Activated CD4-positive, alpha-beta memory T cell treated with anti-CD3 and anti-CD28 coated beads, Interleukin-2, amount 10 ng/mL, durations not matched to agents 7 days and 5 days (primary cell): ENCODE results near the gene GRK4. TPM values are rescaled to one million over a fixed set of nuclear protein-coding genes. Genes with fewer than 3 reads are reported as not detected.
"Not testable (repeated sequence)": the region's sequence is repeated elsewhere in the genome, so short reads cannot be mapped to it uniquely, and the experiment has no call there.

Source experiments
- CTCF ChIA-PET: fragments of 350-600 bp; sonication (Branson Sonifier 250); formaldehyde crosslinking; loops from one replicate; lab custom pipeline; 2021; ENCODE audit warnings: antibody characterized with exemption, inconsistent platforms; lab: Charles Lee
- POLR2A ChIA-PET: fragments of 350-600 bp; sonication (Branson Sonifier 250); formaldehyde crosslinking; loops from one replicate; lab custom pipeline; 2021; ENCODE audit warnings: antibody characterized with exemption; lab: Charles Lee
- DNase-seq: peaks from one replicate; pipeline ENCODE4 v3.0.0-alpha.2; 2020
- H3K27ac Mint-ChIP-seq: one replicate; pipeline ENCODE4 v1.8.0; 2021; ENCODE audit warnings: mild to moderate bottlenecking, mixed read lengths
- H3K27me3 Mint-ChIP-seq: one replicate; pipeline ENCODE4 v1.8.0; 2021; ENCODE audit warnings: mixed read lengths
- H3K36me3 Mint-ChIP-seq: one replicate; pipeline ENCODE4 v1.8.0; 2021; ENCODE audit warnings: low read depth, mixed read lengths
- H3K4me1 Mint-ChIP-seq: one replicate; pipeline ENCODE4 v1.8.0; 2021; ENCODE audit warnings: mixed read lengths
- H3K4me3 Mint-ChIP-seq: one replicate; pipeline ENCODE4 v1.8.0; 2021; ENCODE audit warnings: mild to moderate bottlenecking, mixed read lengths
- H3K9me3 Mint-ChIP-seq: one replicate; pipeline ENCODE4 v1.8.0; 2021; ENCODE audit warnings: mixed read lengths
- total RNA-seq, 2 experiments: library from RNA; stranded (reverse); gene quantifications; one replicate each; pipeline ENCODE4 v1.2.3, GENCODE V29; 2021

The GRK4 gene
- total RNA-seq, 2 experiments from 2014 or later, result 3.1 to 3.6 TPM

- Mint-ChIP-seq H3K27ac (peak overlapping the region; percentile 68), H3K36me3 (peaks cover 81% of the 10 kb centered on the region), H3K27me3 (no peaks in the 10 kb centered on the region), H3K4me3 (no peak overlapping the region), H3K4me1 (peaks cover 67% of the 10 kb centered on the region), H3K9me3 (no peaks in the 10 kb centered on the region)
- POLR2A ChIA-PET, result interaction anchor here (5.7 kb wide), 1 partner anchor 14 kb away, joined by 95 read pairs; no protein-coding TSS in a partner anchor
- CTCF ChIA-PET, result interaction anchor here (5.3 kb wide), 1 partner anchor 14 kb away, joined by 64 read pairs; no protein-coding TSS in a partner anchor
- DNase-seq, result no peak
Measured at GRCh38 chr4:2939383-2940243, 23.8 kb upstream of the GRK4 start.

DNA sequence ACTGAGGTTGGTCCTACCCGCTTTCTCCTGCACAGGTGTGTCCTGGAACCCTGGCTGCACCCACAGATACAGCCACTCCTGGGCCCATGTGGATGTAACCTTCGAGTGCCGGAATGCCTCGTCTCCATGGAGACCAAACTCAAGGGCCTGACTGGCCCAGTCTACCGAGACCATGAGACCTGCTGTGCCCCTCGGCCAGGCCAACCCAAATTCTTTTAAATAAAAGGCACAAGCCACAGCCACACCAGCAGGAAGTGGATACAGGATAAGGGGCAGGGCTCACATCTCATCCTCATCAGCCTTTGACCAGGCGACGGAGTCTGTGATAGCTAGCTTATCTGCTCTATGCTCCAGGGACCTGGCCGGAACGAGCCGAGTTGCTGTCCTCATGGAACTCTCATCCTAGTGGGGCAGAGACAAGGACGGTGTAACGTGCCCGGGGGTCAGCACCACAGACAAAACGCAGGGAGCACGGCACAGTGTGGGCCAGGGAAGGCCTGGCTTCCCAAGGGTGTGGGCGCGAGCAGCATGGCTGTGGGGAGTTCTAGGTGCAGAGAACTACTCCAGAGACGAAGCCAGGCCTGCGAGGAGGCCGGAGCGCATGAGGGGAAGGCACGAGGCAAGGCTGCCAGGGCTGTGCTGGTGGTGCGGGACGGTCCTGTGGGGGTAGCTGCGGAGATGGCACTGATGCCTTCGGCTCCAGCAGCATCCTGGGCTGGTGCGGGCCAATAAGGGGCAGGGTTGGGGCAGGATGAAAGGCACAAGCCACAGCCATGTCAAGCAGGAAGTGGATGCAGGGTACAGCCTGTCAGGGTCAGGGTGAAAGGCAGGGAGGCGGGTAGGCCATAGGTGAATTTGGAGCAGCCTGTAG lies 22.9 kb upstream of the GRK4 start:
- CTCF ChIA-PET, result no interaction called here
- peaks cover 65% of the 10 kb centered on the region for H3K4me1 Mint-ChIP-seq
- peaks cover 88% of the 10 kb centered on the region for H3K36me3 Mint-ChIP-seq
- no peaks in the 10 kb centered on the region for H3K9me3 Mint-ChIP-seq
- peak; percentile 17 for DNase-seq
- H3K27me3 Mint-ChIP-seq, result no peaks in the 10 kb centered on the region
- no peak overlapping the region for H3K4me3 Mint-ChIP-seq
- POLR2A ChIA-PET, result interaction anchor here (0.6 to 0.8 kb wide), 2 partner anchors 13 to 20 kb away, joined by 3 to 4 read pairs; no protein-coding TSS in a partner anchor
- no peak overlapping the region for H3K27ac Mint-ChIP-seq

GRCh38 chr4:2941138-2942036 lies 22.0 kb upstream of the GRK4 start:
- peak overlapping the region; percentile 82 for H3K27ac Mint-ChIP-seq
- peaks cover 56% of the 10 kb centered on the region for H3K4me1 Mint-ChIP-seq
- H3K4me3 Mint-ChIP-seq, result no peak overlapping the region
- POLR2A ChIA-PET, result interaction anchor here (0.6 to 0.8 kb wide), 2 partner anchors 13 to 19 kb away, joined by 3 to 4 read pairs; no protein-coding TSS in a partner anchor
- CTCF ChIA-PET, result no interaction called here
- H3K9me3 Mint-ChIP-seq, result no peaks in the 10 kb centered on the region
- peaks cover 87% of the 10 kb centered on the region for H3K36me3 Mint-ChIP-seq
- DNase-seq, result peak; percentile 15
- no peaks in the 10 kb centered on the region for H3K27me3 Mint-ChIP-seq

DNA sequence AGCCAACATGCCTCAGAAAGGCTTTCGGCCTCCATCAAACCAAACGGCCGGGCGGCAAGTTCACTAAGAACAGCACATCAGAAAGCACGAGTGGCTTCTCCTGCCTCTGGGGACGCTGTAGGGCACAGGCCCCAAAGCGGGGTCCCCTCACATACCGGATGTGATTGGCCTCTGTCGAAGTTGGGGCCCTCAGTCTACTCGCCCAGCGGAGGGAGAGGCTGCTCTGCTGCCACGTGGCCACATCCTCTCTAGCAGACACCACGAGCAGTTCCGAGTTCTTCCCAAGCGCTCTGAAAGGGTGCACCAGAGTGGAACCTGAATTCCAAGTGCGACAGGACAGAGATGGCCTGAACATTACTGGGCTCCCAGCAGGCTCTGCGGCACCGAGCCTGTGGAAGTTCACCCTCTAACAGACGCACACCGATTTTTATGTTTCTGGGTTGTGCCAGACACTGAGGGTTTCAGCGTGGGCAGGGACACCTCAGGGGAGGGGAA lies 21.3 kb upstream of the GRK4 start:
- ChIA-PET CTCF (no interaction called here), POLR2A (no interaction called here)
- Mint-ChIP-seq H3K27me3 (no peaks in the 10 kb centered on the region), H3K4me1 (peaks cover 49% of the 10 kb centered on the region), H3K36me3 (peaks cover 86% of the 10 kb centered on the region), H3K9me3 (no peaks in the 10 kb centered on the region), H3K27ac (peak overlapping the region; percentile 82), H3K4me3 (no peak overlapping the region)
- DNase-seq, result peak; percentile 22

GRCh38 chr4:2942532-2943363 lies 20.6 kb upstream of the GRK4 start:
- peaks cover 86% of the 10 kb centered on the region for H3K36me3 Mint-ChIP-seq
- peak overlapping the region; percentile 82 for H3K27ac Mint-ChIP-seq
- H3K4me1 Mint-ChIP-seq, result peaks cover 43% of the 10 kb centered on the region

DNA sequence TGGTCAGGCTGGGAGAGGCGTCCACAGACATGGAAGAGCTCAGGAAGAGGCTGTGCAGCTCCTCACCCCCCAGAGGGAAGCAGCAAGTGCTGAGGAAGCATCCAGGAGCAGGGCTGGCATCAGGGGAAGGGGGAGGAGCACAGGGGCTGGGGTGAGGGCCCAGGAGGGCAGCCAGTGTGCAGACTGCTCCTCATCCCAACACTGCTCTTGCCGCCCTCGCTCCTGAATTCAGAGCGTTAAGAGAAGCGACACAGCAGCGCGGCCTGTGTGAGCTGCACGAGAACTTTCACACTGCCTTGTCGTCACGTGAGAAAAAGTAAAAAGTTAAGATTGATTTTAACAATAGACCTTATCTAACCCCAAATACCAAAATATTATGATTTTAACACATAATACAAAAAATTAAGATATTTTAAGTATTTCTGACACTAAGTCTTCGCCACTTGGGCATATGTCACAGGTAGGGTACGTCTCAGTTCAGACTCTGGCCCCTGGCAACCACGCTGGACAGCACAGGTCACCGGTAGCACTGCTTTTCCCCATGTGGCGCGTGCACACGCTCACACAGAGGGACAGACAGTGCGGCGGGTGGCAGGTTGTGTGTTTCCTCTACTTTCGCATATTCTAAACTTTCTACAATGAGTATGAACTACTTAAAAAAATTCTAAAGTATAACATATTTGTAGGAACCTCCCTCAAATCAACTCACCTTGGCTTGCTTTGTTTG lies 19.8 kb upstream of the GRK4 start:
- POLR2A ChIA-PET, result interaction anchor here (1.2 to 3.4 kb wide), 4 partner anchors 8 to 37 kb away, joined by 3 to 25 read pairs (median 14); no protein-coding TSS in a partner anchor
- H3K4me1 Mint-ChIP-seq, result peaks cover 38% of the 10 kb centered on the region
- DNase-seq, result no peak

More at GRCh38 chr4:2942532-2943363, 20.6 kb upstream of the GRK4 start:
- peak; percentile 48 for DNase-seq
- H3K9me3 Mint-ChIP-seq, result no peaks in the 10 kb centered on the region
- ChIA-PET POLR2A (interaction anchor here (1.2 to 3.4 kb wide), 3 partner anchors 7 to 38 kb away, joined by 3 to 25 read pairs (median 23); no protein-coding TSS in a partner anchor), CTCF (no interaction called here)
- H3K4me3 Mint-ChIP-seq, result peak overlapping the region; percentile 36
- no peaks in the 10 kb centered on the region for H3K27me3 Mint-ChIP-seq

DNA sequence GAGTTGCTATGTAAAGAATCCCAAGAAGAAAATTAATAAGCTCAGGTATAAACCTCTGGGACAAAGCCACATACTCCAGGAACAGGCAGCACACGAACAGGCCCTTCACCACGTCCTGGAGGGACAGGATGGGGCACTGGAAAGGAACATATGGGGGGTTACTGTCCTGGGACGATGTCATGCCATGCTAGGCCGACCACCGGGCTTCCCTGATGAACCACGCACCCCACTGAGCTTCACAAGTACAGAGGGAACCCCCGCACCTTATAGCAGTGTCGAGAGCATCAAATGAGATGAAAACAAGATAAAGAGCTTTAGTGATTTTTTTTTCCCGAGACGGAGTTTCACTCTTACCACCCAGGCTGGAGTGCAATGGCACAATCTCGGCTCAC lies 19.3 kb upstream of the GRK4 start:
- DNase-seq, result no peak
- Mint-ChIP-seq H3K4me3 (no peak overlapping the region), H3K4me1 (peaks cover 34% of the 10 kb centered on the region), H3K27ac (no peak overlapping the region), H3K36me3 (peaks cover 87% of the 10 kb centered on the region), H3K27me3 (no peaks in the 10 kb centered on the region), H3K9me3 (no peaks in the 10 kb centered on the region)
- ChIA-PET CTCF (interaction anchor here (1.1 to 3.1 kb wide), 3 partner anchors 10 to 181 kb away, joined by 3 to 12 read pairs (median 9); no protein-coding TSS in a partner anchor), POLR2A (interaction anchor here (1.2 to 3.4 kb wide), 6 partner anchors 9 to 36 kb away, joined by 3 to 25 read pairs (median 6); partner anchors contain the start of genes GRK4 and NOP14)

More for the DNA sequence above, 19.8 kb upstream of the GRK4 start:
- H3K27ac Mint-ChIP-seq, result peak overlapping the region; percentile 82
- no peaks in the 10 kb centered on the region for H3K9me3 Mint-ChIP-seq
- H3K27me3 Mint-ChIP-seq, result no peaks in the 10 kb centered on the region
- H3K4me3 Mint-ChIP-seq, result no peak overlapping the region
- CTCF ChIA-PET, result interaction anchor here (1.1 to 3.1 kb wide), 3 partner anchors 10 to 181 kb away, joined by 3 to 12 read pairs (median 9); no protein-coding TSS in a partner anchor
- peaks cover 87% of the 10 kb centered on the region for H3K36me3 Mint-ChIP-seq

DNA sequence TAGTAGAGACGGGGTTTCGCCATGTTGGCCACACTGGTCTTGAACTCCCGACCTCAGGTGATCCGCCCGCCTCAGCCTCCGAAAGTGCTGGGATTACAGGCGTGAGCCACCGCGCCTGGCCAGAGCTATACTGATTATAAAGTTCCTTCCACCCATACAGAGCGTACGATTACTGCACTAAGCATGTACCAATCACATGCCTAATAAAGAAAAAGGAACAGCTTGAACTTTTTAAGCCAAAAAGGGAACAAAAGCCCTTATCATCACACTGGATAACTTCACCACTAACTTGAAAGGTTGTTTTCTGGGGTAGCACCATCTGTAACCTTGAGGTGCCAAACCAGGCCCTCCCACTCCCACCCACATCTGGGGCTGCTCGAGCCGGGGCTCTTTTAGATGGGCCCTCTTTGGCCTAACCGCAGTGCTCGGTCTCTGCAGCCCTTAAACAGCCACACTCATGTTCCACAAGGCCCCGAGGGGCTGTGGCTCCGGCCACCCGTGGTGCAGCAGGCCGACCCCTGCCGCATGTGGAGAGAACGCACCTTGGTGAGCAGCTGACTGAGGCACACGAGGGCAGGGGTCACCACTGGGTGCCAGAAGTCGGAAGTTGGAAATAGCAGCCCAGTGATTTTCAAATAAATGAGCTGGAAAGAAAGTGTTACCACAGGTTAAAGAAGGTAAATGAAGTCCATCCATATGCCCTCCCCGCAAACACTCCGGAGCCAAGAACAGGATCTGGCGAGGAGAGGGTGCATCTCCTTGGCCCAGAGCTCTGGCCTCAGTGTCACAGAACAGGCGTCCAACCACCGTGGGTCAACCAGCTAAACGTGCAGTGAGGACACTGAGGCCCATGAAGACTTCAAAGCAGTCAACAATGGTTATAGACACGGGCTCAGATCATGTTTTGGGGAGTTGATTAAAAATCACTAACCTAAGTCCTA lies 18.5 kb upstream of the GRK4 start:
- ChIA-PET POLR2A (interaction anchor here (1.3 to 3.4 kb wide), 5 partner anchors 9 to 19 kb away, joined by 3 to 25 read pairs (median 6); partner anchors contain the start of genes GRK4 and NOP14), CTCF (interaction anchor here (1.1 to 3.1 kb wide), 3 partner anchors 9 to 182 kb away, joined by 3 to 12 read pairs (median 9); no protein-coding TSS in a partner anchor)
- H3K27me3 Mint-ChIP-seq, result no peaks in the 10 kb centered on the region
- peaks cover 28% of the 10 kb centered on the region for H3K4me1 Mint-ChIP-seq
- no peak overlapping the region for H3K4me3 Mint-ChIP-seq
- H3K36me3 Mint-ChIP-seq, result peaks cover 85% of the 10 kb centered on the region
- H3K27ac Mint-ChIP-seq, result peak overlapping the region; percentile 40
- DNase-seq, result no peak
- H3K9me3 Mint-ChIP-seq, result no peaks in the 10 kb centered on the region

GRCh38 chr4:2945619-2946604 lies 17.5 kb upstream of the GRK4 start:
- ChIA-PET POLR2A (interaction anchor here (1.3 to 4.6 kb wide), 5 partner anchors 8 to 18 kb away, joined by 3 to 41 read pairs (median 23); partner anchors contain the start of genes GRK4 and NOP14), CTCF (interaction anchor here (1.9 to 3.1 kb wide), 2 partner anchors 8 to 10 kb away, joined by 9 to 12 read pairs; no protein-coding TSS in a partner anchor)
- H3K36me3 Mint-ChIP-seq, result peaks cover 85% of the 10 kb centered on the region
- peaks cover 21% of the 10 kb centered on the region for H3K4me1 Mint-ChIP-seq
- not testable (repeated sequence) for H3K9me3 Mint-ChIP-seq, H3K27ac Mint-ChIP-seq, H3K4me3 Mint-ChIP-seq, DNase-seq, H3K27me3 Mint-ChIP-seq
